HG03521 (cell line): ENCODE data around the gene OXGR1.
A peak's percentile ranks its signal among the peaks of the same experiment; 100 is the strongest.
"Not testable (repeated sequence)": the region's sequence is repeated elsewhere in the genome, so short reads cannot be mapped to it uniquely, and the experiment has no call there.

ENCODE experiments used
- ATAC-seq: cut with Tn5 transposase; IDR thresholded peaks from one replicate; pipeline ENCODE4 v1.9.1; 2021; ENCODE audit warnings: mild to moderate bottlenecking, moderate library complexity; ENCODE audit not compliant: unreplicated experiment

OXGR1 gene

DNA sequence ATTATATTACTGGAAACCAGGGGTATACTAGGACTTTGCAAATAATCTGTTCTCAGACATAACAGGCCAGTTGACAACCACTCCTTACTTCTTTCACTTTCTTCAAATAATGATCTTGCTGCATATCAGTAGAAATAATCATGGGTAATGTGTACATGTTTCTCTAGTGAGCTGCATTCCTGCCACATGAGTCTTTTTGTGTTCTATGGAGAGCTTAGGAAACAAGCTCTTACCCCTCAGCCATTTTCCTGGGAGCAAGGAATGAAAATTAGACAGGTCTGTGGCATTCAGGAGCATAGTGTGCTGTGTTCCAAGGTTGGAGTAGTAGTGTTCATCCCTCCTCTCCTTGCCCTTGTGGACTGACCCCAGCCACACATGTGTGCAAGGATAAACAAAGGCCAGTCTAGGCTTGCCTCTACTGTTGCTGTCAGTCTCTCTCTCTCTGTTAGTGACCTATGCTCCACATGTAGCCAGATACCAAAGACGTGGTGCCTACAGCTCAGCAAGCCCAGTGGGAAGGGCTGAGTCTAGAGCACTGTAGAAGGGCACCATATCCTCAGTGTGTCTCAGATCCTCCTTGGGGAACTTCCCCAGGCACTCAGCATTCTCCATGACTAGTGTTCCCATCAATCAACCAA lies 11.5 kb upstream of the OXGR1 start:
- ATAC-seq = no peak

DNA sequence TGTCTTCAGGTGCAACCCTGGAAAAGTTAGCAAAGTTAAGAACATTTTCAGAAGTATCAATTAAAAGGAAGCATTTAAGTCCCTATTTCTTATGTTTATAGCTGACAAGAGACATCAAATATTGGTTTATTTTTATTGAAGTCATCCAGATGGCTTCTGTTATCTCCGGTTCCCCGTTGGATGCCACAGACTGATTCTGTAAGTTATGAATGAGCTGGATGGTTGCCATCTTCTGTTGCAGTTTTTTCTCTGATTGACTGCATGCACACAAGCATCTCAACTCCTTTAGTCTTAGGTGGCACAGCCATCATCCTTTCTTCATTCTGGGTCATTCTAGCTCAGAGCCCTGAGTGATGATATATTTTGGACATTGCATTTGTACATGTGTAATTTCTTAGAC lies 10.6 kb upstream of the OXGR1 start:
- ATAC-seq = no peak

- no peak for ATAC-seq
These were observed 10.0 kb upstream of the OXGR1 start for GRCh38 chr13:97004096-97004876.

DNA sequence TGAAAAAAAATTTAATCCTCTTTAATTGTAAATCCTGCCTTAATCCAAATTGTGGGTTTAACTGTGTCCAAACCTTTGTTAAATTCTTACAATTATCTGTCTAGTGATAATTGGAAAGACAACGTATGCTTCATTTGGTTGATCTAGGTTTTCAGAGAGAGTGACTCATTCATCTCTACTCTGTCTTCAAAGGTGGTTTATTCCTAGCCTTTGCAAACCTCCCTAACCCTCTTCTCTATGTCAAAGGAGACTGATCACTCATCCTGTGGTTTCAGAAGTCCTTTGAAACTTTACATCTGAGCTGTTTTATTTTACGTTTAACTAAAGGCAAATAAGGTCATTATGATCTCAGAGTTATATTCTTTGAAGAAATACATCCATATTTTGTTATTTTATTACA lies 8.8 kb upstream of the OXGR1 start:
- no peak for ATAC-seq

GRCh38 chr13:97002581-97002980 lies 8.3 kb upstream of the OXGR1 start:
- no peak for ATAC-seq

- no peak for ATAC-seq
These were observed 7.4 kb upstream of the OXGR1 start for GRCh38 chr13:97001636-97002035.

- ATAC-seq = no peak
These were observed 6.1 kb upstream of the OXGR1 start for GRCh38 chr13:97000295-97000925.

DNA sequence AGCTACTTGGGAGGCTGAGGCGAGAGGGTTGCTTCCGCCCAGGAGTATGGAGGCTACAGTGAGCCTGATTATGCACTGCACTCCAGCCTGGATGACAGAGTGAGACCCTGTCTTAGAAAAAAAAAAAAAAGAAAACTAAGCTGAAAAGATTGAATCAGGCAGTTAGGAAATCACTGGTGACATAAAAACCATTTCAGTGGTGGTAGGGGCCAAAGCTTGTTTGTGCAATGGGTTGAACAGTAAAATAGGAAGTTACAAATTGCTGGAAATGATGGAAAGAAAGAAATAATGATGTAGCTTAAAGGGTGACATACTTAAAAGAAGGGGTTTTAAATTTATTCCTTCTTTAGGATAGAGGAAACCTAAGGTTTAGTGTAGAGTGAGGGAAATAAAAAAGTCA lies 4.8 kb upstream of the OXGR1 start:
- ATAC-seq = no peak

DNA sequence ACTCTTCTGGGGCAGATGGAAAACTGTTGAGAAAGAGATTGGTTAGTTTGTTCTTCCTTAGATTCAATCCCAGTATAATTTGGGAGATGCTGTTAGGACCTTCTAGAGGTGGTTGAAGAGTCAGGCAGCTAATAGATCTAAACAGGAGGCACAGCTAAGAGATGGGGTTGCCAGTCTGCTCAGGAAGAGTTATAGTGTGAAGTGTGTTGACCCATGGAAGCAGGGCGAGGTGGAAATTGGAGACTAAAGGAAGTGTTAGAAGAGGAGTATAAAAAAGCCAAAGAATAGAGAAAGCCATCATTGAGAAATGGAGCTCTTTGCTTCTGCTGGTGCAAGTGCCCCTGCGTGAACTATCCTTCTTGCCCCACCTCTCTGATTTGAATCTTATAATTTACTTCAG lies 3.8 kb upstream of the OXGR1 start:
- no peak for ATAC-seq

GRCh38 chr13:96996886-96997285 lies 2.6 kb upstream of the OXGR1 start:
- ATAC-seq = no peak

DNA sequence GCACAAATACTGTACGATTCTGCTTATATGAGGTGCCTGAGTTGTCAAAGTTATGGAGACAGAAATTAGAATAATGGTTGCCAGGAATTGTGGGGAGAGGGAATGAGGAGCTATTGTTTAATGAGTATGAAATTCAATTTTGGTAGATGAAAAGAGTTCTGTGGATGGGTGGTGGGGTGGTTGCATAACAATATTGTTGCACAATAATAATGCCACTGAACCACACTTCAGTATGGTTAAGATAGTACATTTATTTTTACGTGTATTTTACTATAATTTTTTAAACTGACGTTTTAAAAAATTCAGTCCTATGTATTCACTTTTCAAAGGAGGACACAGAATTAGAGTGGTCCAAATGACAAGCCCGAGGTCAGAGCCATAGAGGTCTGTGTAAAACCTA lies 1.8 kb upstream of the OXGR1 start:
- no peak for ATAC-seq

- ATAC-seq = no peak
These were observed 575 bp upstream of the OXGR1 start for GRCh38 chr13:96994858-96995243.

DNA sequence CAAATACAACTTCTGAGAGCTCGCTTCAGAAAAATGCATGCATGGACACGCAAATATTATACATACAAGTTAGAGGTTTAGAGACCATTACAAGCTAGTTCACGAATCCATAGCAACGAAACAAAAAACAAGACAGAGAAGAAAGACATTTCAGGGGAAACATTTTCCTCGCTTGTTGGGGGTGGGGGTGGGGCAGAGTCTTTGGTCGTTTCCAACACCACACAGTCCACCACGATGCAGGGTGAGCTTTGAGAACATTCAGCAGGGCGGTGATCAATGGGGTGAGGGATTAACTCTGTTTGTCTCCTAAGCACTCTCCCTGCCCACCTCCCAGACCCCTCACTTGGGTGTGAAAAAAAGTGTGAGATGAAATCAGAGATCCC lies 651 bp downstream of the OXGR1 start:
- ATAC-seq = no peak

DNA sequence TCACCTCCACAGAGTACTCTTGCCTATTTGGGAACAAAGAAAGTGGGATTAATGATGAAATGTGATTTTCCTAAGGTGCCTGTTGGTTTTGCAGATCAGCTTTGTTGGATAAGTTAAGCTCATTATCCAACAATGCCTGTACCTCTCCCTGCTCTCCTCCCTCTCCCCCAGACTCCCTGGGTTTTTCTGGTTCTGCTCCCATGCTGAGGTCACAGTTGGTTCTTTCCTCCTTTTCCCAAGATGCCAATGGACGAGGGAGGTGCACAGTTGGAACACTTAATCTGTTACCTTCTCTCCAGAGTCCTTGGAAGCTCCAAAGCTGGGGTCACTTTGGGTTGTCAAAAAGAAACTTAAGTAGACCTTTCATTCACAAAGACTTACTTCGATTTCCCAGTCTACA lies 1.6 kb downstream of the OXGR1 start:
- ATAC-seq = no peak

- ATAC-seq = no peak
These were observed 3.2 kb downstream of the OXGR1 start for GRCh38 chr13:96991072-96991471.

GRCh38 chr13:96988441-96988840 lies 5.8 kb downstream of the OXGR1 start:
- no peak for ATAC-seq

- peak; percentile 97 for ATAC-seq
These were observed 10.2 kb downstream of the OXGR1 start for GRCh38 chr13:96984051-96984508.

- no peak for ATAC-seq
These were observed 11.6 kb downstream of the OXGR1 start for GRCh38 chr13:96982672-96983071.

GRCh38 chr13:96979861-96980260 lies 14.4 kb downstream of the OXGR1 start:
- not testable (repeated sequence) for ATAC-seq

DNA sequence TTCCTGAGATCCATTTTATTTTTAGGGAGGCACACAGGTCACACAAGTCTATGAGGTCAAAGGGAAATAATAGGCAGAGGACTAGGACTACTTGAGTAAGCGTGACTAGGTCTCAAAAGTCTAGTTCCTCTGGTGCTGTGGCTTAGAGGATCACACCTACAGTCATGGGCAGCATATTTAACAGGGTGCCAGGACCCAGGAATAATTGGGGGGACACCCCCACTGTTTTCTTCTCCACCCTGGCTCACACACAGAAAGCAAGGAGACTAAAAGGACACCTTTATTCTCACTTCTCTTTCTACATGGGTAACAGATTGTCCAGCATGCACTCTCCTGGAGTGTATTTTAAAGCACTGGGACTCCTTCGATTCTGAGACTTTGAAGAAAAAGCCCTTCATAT lies 26.2 kb downstream of the OXGR1 start:
- ATAC-seq = no peak

- ATAC-seq = no peak
These were observed 27.0 kb downstream of the OXGR1 start for GRCh38 chr13:96967248-96967745.
